K562 (cell line): Measurements from ENCODE around the gene SPTBN4. TPM values are rescaled to one million over a fixed set of nuclear protein-coding genes. Genes with fewer than 3 reads are reported as not detected.
"Not testable (repeated sequence)": the region's sequence is repeated elsewhere in the genome, so short reads cannot be mapped to it uniquely, and the experiment has no call there.

ENCODE experiments used
- ATAC-seq: fragments of 200-7000 bp; cut with Tn5 transposase; 3 replicates; pipeline ENCODE4 v1.9.1; 2020; ENCODE audit warnings: moderate library complexity
- BruUV-seq: library from RNA; stranded (reverse); fragments of 400-500 nt; replicated peaks from 2 replicates; lab custom pipeline; 2021; lab: Mats Ljungman, UMichigan
- CTCF ChIA-PET: fragments of 300-600 bp; formaldehyde crosslinking; extraction: SDS; loops from one replicate; lab custom pipeline; 2021; ENCODE audit warnings: low intra/inter-chr PET ratio; lab: Yijun Ruan, JAX
- POLR2A ChIA-PET: fragments of 300-600, 350-650 bp; sonication (Branson Sonifier 250); formaldehyde crosslinking; extraction: SDS; loops from one replicate; lab custom pipeline; 2021; ENCODE audit warnings: antibody characterized with exemption, inconsistent platforms; lab: Yijun Ruan, JAX
- DNase-seq, 4 experiments: peaks; one replicate each; pipeline versions ENCODE4 v3.0.0 to v3.0.0-alpha.2; 2011 to 2018; ENCODE audit warnings: low spot score in 3 of 4, mixed read lengths in 3 of 4; ENCODE audit errors: extremely low read depth in 1 of 4
- FAIRE-seq: peaks from 2 replicates; lab custom pipeline; 2011; peaks lifted over from hg19 to GRCh38; lab: Jason Lieb, UNC
- H2AFZ ChIP-seq: 2 replicates; pipeline ENCODE4 v1.6.0; 2011; ENCODE audit warnings: low read depth, low read length, control low read depth, inconsistent platforms
- H3K27ac ChIP-seq: fragments of 200-600 bp; 3 replicates; pipeline ENCODE4 v1.8.0; 2011; ENCODE audit warnings: low read depth, mild to moderate bottlenecking, control low read depth, inconsistent platforms, low read length, moderate library complexity, mixed read lengths; ENCODE audit errors: extremely low read depth
- H3K27me3 ChIP-seq, 2 experiments: fragments of 300-600 bp in 1 of 2; 2 replicates in 1 of 2; 3 replicates in 1 of 2; pipeline versions ENCODE4 v1.6.0 to v1.8.0; 2011; ENCODE audit warnings: inconsistent platforms in 2 of 2, low read length in 2 of 2, mild to moderate bottlenecking in 1 of 2, mixed read lengths in 1 of 2, moderate library complexity in 1 of 2; ENCODE audit not compliant: control insufficient read depth in 2 of 2, insufficient read depth in 2 of 2
- H3K36me3 ChIP-seq: fragments of 300-600 bp; 3 replicates; pipeline ENCODE4 v1.8.0; 2011; ENCODE audit warnings: mild to moderate bottlenecking, low read length, inconsistent platforms; ENCODE audit not compliant: control insufficient read depth, insufficient read depth
- H3K4me1 ChIP-seq, 2 experiments: fragments of 200-600 bp in 1 of 2; replicated peaks in 1 of 2; 2 replicates in 1 of 2; 3 replicates in 1 of 2; pipeline versions ENCODE4 v1.5.1 to v1.8.0; 2011; ENCODE audit warnings: inconsistent platforms in 2 of 2, low read length in 2 of 2, mild to moderate bottlenecking in 1 of 2, mixed read lengths in 1 of 2, moderate library complexity in 1 of 2; ENCODE audit not compliant: control insufficient read depth in 2 of 2, insufficient read depth in 2 of 2
- H3K4me2 ChIP-seq: 2 replicates; pipeline ENCODE4 v1.6.1; 2011; ENCODE audit warnings: low read length, control low read depth, inconsistent platforms, mixed read lengths; ENCODE audit not compliant: insufficient read depth
- H3K4me3 ChIP-seq: fragments of 200-600 bp; sonication (generic), shearing (Covaris generic); 2 replicates; pipeline ENCODE4 v1.5.1; 2016; ENCODE audit warnings: control low read depth, inconsistent platforms
- H3K79me2 ChIP-seq: fragments of 200-600 bp; 3 replicates; pipeline ENCODE4 v1.8.0; 2011; ENCODE audit warnings: low read length, inconsistent platforms; ENCODE audit not compliant: control insufficient read depth, insufficient read depth
- H3K9ac ChIP-seq, 2 experiments: 2 replicates each; pipeline versions ENCODE4 v1.6.0 to v1.6.1; 2011; ENCODE audit warnings: low read depth in 2 of 2, low read length in 2 of 2, control low read depth in 1 of 2, inconsistent platforms in 1 of 2, mild to moderate bottlenecking in 1 of 2, mixed read lengths in 1 of 2; ENCODE audit not compliant: insufficient read depth in 1 of 2
- H3K9me1 ChIP-seq: one replicate; pipeline ENCODE4 v1.6.0; 2011; ENCODE audit warnings: inconsistent platforms, mild to moderate bottlenecking, low read length, moderate library complexity; ENCODE audit not compliant: control insufficient read depth, insufficient read depth
- H3K9me3 ChIP-seq: replicated peaks from 2 replicates; pipeline ENCODE4 v1.5.1; 2011; ENCODE audit warnings: low read depth, low read length, inconsistent platforms; ENCODE audit not compliant: control insufficient read depth, insufficient read depth
- H4K20me1 ChIP-seq: replicated peaks from 2 replicates; pipeline ENCODE4 v1.6.1; 2011; ENCODE audit warnings: low read length, inconsistent platforms, mixed read lengths; ENCODE audit not compliant: control insufficient read depth, insufficient read depth
- NR2C1 ChIP-seq, 2 experiments: fragments of 450-650 bp; IDR thresholded peaks; 2 replicates each; pipeline ENCODE4 v1.6.1; 2017; ENCODE audit warnings: mild to moderate bottlenecking in 2 of 2, antibody characterized with exemption in 1 of 2, inconsistent platforms in 1 of 2, missing compliant biosample characterization in 1 of 2, missing genetic modification characterization in 1 of 2
- POLR2G ChIP-seq: fragments of 200-400 bp; formaldehyde crosslinking; IDR thresholded peaks from 2 replicates; pipeline ENCODE4 v1.6.1; 2017; ENCODE audit warnings: low read depth, mild to moderate bottlenecking, antibody characterized with exemption, low read length, moderate library complexity
- YY1 ChIP-seq, 3 experiments: IDR thresholded peaks; 2 replicates each; pipeline ENCODE4 v1.6.1; 2011; ENCODE audit warnings: low read length in 2 of 3, mild to moderate bottlenecking in 2 of 3, moderate library complexity in 2 of 3, borderline replicate concordance in 1 of 3, control low read depth in 1 of 3, low read depth in 1 of 3; ENCODE audit not compliant: insufficient read depth in 3 of 3, insufficient replicate concordance in 2 of 3, control insufficient read depth in 1 of 3, insufficient read length in 1 of 3; ENCODE audit errors: extremely low read depth in 1 of 3
- WGBS: fragments of 100-300 bp; shearing (Covaris generic); methylation state at CpG from one replicate; pipeline ENCODE4 v1.1.6; 2016; ENCODE audit warnings: low coverage, mixed read lengths; ENCODE audit not compliant: insufficient coverage; ENCODE audit errors: missing lambda C conversion rate; 5-methylcytosine and 5-hydroxymethylcytosine counted together
- in situ Hi-C: fragments of 300-500 bp; cut with MboI; formaldehyde crosslinking; loops from 4 replicates; pipeline ENCODE4 v1.15.0; 2018; ENCODE audit warnings: inconsistent platforms, mixed read lengths
- intact Hi-C: fragments of 100-400 bp; cut with micrococcal nuclease; formaldehyde crosslinking; loops from 2 replicates; pipeline ENCODE4 v1.14.2; 2022
- polyA plus RNA-seq, 8 experiments: library from polyadenylated mRNA; depleted of rRNA in 4 of 8; stranded (reverse) in 5 of 8; unstranded in 3 of 8; fragments of >200 nt; fragmentation: Nextera tagmentation in 2 of 8; fragmentation: Illumina TruSeq in 1 of 8; extraction: Ambion mirVana in 2 of 8; extraction: Trizol in 1 of 8; gene quantifications; 2 replicates each; pipeline versions ENCODE4 v1.2.1 to v1.2.3, GENCODE V29; 2011 to 2014; ENCODE audit warnings: inconsistent platforms in 1 of 8, missing spikeins in 1 of 8
- total RNA-seq, 7 experiments: library from RNA; depleted of rRNA in 6 of 7; stranded (reverse); fragments of >200 nt in 6 of 7; fragmentation: Illumina TruSeq in 2 of 7; extraction: Trizol in 2 of 7; gene quantifications; 2 replicates each; pipeline versions ENCODE4 v1.2.1 to v1.2.3, GENCODE V29; 2011 to 2021; ENCODE audit warnings: low replicate concordance in 1 of 7

SPTBN4 gene
- total and polyA plus RNA-seq, 9 of the 15 experiments (the other 6 are each of a cell fraction or from before 2014, with no cell fraction given): 0.01 to 1.5 (median 0.86) TPM

DNA sequence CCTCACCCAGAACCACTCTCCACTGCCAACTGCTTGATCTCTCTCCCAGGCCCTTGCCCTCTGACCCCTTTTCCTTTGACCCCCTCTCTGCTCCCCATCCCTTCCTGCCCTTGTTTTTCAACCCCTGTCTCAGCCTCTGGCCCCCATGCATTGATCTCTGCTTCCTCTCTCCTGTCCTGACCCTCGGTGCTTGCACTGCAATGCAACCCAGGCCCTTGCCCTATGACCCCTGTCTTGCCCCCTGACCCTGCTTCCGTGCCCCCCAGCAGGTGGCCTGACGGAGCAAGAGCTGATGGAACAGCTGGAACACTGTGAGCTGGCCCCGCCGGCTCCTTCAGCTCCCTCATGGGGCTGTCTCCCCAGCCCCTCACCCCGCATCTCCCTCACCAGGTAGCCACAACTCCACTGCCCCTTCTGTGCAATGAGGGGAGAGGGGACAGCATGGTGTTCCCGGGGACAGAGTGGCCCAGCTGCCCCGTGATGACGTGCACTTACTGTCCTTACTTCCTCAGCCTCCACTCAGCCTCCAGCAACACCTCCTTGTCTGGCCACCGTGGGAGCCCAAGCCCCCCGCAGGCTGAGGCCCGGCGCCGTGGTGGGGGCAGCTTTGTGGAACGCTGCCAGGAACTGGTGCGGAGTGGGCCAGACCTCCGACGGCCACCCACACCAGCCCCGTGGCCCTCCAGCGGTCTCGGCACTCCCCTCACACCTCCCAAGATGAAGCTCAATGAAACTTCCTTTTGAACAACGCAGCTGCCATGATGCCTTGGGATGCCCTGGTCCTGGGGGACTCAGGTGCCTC, 123.9 kb downstream of the SPTBN4 start:
- BruUV-seq: no TSS peak
- no peak overlapping the region for H2AFZ ChIP-seq
- no peaks in the 10 kb centered on the region for H3K9me3 ChIP-seq
- no peak for DNase-seq
- WGBS: 67% methylated on average over 16 of the region's 22 CpGs
- ATAC-seq: no peak
- H3K27ac ChIP-seq: no peak overlapping the region
- no peak overlapping the region for H3K4me2 ChIP-seq
- H4K20me1 ChIP-seq: no peaks in the 10 kb centered on the region
- POLR2A ChIA-PET: interaction anchor here (0.5 to 1.1 kb wide), 4 partner anchors 12 to 1256 kb away, joined by 3 to 4 read pairs (median 3); no protein-coding TSS in a partner anchor
- H3K79me2 ChIP-seq: no peaks in the 10 kb centered on the region
- H3K9me1 ChIP-seq: no peaks in the 10 kb centered on the region
- H3K9ac ChIP-seq: no peak overlapping the region
- H3K27me3 ChIP-seq: no peaks in the 10 kb centered on the region
- no peak overlapping the region for H3K4me3 ChIP-seq
- CTCF ChIA-PET: no interaction called here
- no peak for FAIRE-seq
- peaks cover 6% of the 10 kb centered on the region; the same call in 1 of the 3 replicates for H3K36me3 ChIP-seq
- TF ChIP-seq NR2C1 (IDR thresholded peaks at IDR 0.05) (peak; percentile 78), NR2C1 (tag; IDR thresholded peaks at IDR 0.05) (peak; percentile 68), YY1 (IDR thresholded peaks at IDR 0.05; ENCODE audit: borderline replicate concordance in 1 of 3, control insufficient read depth in 1 of 3, extremely low read depth in 1 of 3, insufficient read depth in 3 of 3, insufficient read length in 1 of 3, insufficient replicate concordance in 2 of 3, low read depth in 1 of 3, low read length in 2 of 3) (no peak), POLR2G (0 out of 2 replicates have a peak, but pooled peaks have one; percentile 37)
- in situ Hi-C loops: no loop called here
- peaks cover 6 to 38% of the 10 kb centered on the region in 2 experiments; a peak in 4 of 5 replicates for H3K4me1 ChIP-seq
- intact Hi-C loops: no loop called here

DNA sequence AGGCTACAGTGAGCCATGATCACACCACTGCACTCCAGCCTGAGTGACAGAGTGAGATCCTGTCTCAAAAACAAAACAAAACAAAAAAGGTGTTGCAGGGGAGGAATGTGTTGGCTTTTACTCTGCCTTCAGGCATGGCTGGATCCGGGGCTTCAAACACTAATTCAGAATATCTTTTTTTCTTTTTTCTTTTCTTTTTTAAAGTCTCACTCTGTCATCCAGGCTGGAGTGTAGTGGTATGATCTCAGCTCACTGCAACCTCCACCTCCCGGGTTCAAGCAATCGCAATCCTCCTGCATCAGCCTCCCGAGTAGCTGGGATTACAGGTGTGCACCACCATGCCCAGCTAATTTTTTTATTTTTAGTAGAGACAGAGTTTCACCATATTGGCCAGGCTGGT, 124.9 kb downstream of the SPTBN4 start:
- BruUV-seq, CTCF ChIA-PET: not testable (repeated sequence)

More for the DNA sequence above, 124.9 kb downstream of the SPTBN4 start:
- H3K4me3 ChIP-seq, DNase-seq, ATAC-seq, H3K9ac ChIP-seq, FAIRE-seq, intact Hi-C loops, H2AFZ ChIP-seq, H3K4me2 ChIP-seq, H3K36me3 ChIP-seq, H3K9me3 ChIP-seq, H3K27me3 ChIP-seq, H4K20me1 ChIP-seq, H3K9me1 ChIP-seq, in situ Hi-C loops, H3K79me2 ChIP-seq, H3K27ac ChIP-seq: not testable (repeated sequence)
- 71% methylated on average over 4 of the region's 4 CpGs for WGBS
- H3K4me1 ChIP-seq: peaks cover 10 to 46% of the 10 kb centered on the region in 2 experiments; a peak in 4 of 5 replicates
- POLR2A ChIA-PET: interaction anchor here (0.7 to 1.1 kb wide), 3 partner anchors 13 to 127 kb away, joined by 3 to 4 read pairs (median 4); no protein-coding TSS in a partner anchor
